ENCODE results near the gene MSLN.

- no peak for TF ChIP-seq EZH2 (IDR thresholded peaks at IDR 0.05; ENCODE audit: low read length, unreplicated experiment)
- TF ChIP-seq CTCF (conservative IDR thresholded peaks at IDR 0.05; ENCODE audit: low read depth, low read length), result no peak
Measured at GRCh38 chr16:722835-723633, 37.5 kb upstream of the MSLN start.

Measured in PC-3 (cell line).